GM12872 (cell line): ENCODE data around the gene FIS1.

Experiments
- TF ChIP-seq, protein P1 (sequence below): IDR thresholded peaks from 3 replicates; pipeline ENCODE4 v1.5.1; 2011; ENCODE audit warnings: low read depth, mild to moderate bottlenecking, low read length, moderate library complexity; ENCODE audit not compliant: insufficient read depth

Gene FIS1

DNA sequence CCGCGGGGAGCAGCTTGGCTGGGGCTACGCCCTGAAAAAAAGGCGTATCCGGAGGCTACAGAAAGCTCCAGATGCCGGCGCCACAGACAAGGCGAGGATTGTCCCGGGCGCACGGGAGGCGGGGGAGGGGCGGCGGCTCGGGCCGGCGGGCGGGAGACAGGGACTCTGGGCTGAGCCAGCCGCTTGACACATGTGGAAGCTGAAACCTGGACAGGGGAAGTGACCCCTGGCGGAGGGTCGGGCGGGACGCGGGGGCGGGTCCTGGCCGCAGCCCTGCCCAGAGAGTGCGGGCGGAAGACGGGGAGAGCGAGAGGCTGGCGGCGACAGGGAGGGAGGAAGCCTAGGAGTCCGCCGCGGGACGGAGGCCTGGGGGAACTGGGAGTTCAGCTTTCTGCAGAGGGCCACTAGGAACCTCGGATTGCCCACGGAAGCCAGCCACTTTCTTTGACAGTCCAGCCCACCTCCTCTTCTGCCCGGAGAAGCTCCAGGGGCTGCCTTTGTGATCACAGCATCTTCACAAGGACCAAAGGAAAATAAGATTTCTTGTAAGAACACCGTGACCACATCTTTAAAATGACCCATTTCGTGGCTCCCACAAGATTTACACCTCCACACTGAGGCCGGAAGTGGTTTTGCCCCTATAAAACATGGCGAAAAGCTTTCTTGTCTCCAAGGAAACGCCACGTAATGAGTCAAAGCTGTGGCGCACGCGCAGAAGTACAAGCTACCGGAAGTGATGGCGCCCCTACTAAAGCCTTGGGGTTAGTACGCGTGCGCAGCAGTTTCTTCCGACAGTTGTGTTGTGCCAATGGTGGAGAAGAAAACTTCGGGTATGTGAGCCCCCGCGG lies 27.3 kb downstream of the FIS1 start, which contains the start of the genes PLOD3 and ZNHIT1:
TSS of gene PLOD3 (minus strand) at position 194 of the 848 bp plus-strand sequence. CDS start 307 bp downstream, outside the sequence.
TSS of gene ZNHIT1 (plus strand) at position 778 of the 848 bp plus-strand sequence. CDS start at position 809, 31 bp downstream.
- TF ChIP-seq, protein P1, sequence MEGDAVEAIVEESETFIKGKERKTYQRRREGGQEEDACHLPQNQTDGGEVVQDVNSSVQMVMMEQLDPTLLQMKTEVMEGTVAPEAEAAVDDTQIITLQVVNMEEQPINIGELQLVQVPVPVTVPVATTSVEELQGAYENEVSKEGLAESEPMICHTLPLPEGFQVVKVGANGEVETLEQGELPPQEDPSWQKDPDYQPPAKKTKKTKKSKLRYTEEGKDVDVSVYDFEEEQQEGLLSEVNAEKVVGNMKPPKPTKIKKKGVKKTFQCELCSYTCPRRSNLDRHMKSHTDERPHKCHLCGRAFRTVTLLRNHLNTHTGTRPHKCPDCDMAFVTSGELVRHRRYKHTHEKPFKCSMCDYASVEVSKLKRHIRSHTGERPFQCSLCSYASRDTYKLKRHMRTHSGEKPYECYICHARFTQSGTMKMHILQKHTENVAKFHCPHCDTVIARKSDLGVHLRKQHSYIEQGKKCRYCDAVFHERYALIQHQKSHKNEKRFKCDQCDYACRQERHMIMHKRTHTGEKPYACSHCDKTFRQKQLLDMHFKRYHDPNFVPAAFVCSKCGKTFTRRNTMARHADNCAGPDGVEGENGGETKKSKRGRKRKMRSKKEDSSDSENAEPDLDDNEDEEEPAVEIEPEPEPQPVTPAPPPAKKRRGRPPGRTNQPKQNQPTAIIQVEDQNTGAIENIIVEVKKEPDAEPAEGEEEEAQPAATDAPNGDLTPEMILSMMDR = no peak

DNA sequence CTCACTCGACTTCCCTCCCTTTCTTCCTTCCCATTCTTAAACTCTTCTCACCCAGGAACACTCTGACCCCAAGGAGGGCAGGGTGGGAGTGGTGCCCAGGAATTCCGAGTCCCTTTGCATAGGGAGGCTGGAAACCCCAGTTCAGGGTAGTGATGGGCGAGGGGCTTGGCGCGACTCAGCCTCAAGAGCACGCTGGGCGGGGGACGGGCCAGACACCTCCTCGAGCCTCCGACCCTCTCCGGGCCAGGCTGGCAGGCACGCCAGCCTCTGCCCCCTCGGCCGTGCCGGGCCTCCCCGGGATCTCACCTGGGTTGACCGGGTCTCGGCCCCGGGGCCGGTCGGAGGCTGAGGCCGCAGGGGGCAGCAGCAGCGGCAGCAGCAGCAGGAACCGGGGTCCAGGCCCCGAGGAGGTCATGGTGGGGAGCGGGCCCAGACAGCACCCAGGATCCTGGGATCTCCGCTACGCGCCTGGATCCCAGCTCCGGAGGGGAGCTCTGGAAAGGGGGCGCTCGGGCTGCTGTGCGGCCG lies 28.0 kb downstream of the FIS1 start:
- TF ChIP-seq, protein P1 = no peak

DNA sequence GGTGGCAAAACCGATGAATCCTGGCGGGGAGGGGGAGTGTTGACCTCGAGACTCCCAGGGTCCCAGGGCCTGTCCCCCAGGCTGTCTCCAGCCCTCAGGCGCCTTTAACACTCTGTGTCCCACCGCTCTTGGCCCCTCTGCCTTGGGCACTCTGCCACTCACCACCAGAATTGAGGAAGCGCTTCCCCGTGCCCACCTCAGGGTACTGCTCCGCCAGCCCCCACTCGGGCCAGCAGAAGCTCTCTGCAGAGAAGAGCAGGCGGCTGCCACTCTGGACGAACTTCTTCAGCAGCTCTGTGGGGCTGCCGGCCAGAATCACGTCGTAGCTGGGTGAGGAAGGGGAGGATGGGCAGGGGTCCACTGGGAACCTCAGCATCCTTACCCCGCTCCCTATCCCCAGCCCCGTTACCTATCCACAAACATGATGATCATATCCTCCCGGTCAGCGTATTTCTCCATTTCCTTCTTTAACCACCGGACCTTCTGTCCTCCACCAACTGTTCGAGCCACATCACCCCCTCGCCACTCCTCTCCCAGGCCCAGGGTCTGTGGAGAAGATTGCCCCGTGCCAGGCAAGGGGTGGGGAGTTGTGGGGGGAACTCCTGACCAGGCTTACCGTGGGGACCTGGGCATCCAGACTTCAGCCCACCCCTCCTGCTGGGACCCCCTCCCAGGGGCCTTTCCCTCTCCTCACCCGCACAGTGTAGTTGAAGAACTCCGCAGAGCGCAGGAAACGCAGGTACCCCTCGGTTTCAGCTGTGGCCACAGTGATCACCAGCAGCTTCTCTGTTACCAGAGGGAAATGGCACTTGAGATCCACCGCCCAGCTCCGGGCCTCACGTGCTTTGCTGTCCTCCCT lies 28.7 kb downstream of the FIS1 start:
- TF ChIP-seq, protein P1 = no peak

DNA sequence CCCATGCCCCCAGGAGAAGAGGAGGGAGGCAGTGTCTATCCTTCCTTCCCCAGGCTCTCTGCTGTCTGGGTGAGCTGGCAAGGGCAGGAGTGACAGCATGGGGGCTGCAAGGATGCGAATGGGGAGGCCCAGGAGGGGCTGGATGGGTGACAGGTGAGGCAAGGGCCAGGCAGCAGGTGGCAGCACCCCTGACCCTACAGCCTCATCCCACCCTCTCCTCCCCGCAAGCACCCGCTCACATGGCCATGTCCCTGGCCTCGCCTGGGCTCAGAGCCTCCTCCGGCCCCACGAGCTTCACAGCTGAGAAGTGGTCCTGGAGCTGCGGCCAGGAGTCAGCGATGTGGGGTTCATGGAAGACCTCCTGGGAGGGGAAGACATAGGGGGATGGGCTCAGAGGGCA lies 32.9 kb downstream of the FIS1 start:
- TF ChIP-seq, protein P1 = no peak

DNA sequence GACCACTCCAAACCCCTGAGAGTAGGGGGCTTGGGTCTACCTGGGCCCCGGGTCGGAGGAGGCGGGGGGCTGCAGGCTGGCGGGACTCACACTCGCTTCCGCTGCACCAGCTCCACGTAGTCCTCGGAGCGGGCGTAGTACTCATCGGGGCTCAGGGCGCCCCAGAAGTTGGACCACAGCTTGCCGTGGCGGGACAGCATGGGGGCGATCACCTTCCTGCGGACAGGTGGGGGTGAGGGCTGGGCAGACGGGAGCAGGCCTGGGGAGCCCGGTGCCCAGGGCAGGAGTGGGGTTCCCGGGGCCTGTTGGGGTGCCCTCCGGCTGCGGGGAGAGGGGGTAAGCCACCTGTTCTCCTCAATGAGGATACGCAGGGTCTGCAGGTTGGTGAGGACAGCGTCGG lies 33.4 kb downstream of the FIS1 start:
- TF ChIP-seq, protein P1 = no peak

DNA sequence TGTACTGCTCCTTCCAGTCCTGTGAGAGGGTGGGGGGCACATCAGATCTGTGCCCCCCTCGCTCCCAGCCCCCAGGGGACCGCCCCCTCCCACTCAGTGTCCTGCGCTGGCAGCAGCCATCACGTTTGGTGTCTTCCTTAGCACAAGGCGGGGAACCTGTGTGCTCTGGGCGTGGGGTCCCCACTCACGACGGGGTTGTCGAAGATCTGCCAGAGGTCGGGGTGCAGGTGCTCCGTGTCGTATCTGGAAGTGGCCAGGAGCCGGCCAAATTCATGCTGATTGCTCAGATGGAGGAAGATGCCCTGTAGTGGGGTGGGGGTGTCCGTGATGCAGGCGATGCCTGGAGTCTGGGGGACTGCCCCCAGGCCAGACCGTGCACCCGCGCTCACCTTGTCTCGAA lies 34.7 kb downstream of the FIS1 start:
- TF ChIP-seq, protein P1 = no peak

DNA sequence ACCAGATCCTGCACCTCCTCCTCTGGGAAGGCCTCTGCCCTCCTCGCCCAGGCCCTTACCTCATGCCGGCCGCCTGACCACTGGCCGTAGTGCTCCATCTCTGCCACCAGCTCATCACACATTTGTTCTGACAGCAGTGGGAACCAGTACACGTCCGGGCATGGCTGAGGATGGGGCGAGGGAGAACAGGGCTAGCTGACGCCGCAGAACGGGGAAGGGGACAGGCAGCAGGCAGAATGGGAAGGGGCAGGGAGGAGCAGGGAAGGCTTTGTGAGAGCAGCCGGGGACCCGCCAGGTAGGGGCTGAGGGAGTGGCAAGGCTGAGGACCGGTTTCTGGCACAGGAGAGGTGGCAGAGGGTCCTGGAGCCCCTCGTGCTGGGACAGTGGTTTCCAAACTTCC lies 36.1 kb downstream of the FIS1 start:
- TF ChIP-seq, protein P1 = no peak
